HCT116 (cell line): ENCODE data around the gene BNIP1. TPM values are rescaled to one million over a fixed set of nuclear protein-coding genes. Genes with fewer than 3 reads are reported as not detected.
A peak's percentile ranks its signal among the peaks of the same experiment; 100 is the strongest.

Experiments
- ATAC-seq: fragments of 200-7000 bp; cut with Tn5 transposase; 2 replicates; pipeline ENCODE4 v1.9.1; 2020; ENCODE audit warnings: mild to moderate bottlenecking, moderate library complexity
- BruUV-seq: library from RNA; stranded (reverse); fragments of 400-500 nt; replicated peaks from 2 replicates; lab custom pipeline; 2021; lab: Mats Ljungman, UMichigan
- CTCF ChIA-PET: fragments of 300-600 bp; sonication (Branson Sonifier 250); formaldehyde crosslinking; loops from one replicate; lab custom pipeline; 2021; ENCODE audit warnings: antibody characterized with exemption; lab: Charles Lee
- POLR2A ChIA-PET: fragments of 300-600, 350-600 bp; sonication (Branson Sonifier 250); formaldehyde crosslinking; loops from one replicate; lab custom pipeline; 2021; ENCODE audit warnings: antibody characterized with exemption; lab: Charles Lee
- RAD21 ChIA-PET, 2 experiments: fragments of 300-600 bp; sonication (Branson Sonifier 250); formaldehyde crosslinking; loops; one replicate each; lab custom pipeline; 2023; ENCODE audit warnings: low total read pairs in 2 of 2; ENCODE audit not compliant: uncharacterized antibody in 2 of 2, unreplicated experiment in 2 of 2, low non-redundant PET in 1 of 2; lab: Charles Lee
- DNase-seq: peaks from one replicate; pipeline ENCODE4 v3.0.0-alpha.2; 2010; ENCODE audit warnings: low read depth, low spot score
- H2AFZ ChIP-seq: fragments of 200-600 bp; shearing (Covaris generic), sonication (generic); 2 replicates; pipeline ENCODE4 v1.6.1; 2017; ENCODE audit warnings: low read depth, mixed run types, mixed read lengths, antibody characterized with exemption, low read length; ENCODE audit not compliant: poor library complexity, severe bottlenecking
- H3K27ac ChIP-seq: 2 replicates; pipeline ENCODE4 v1.5.1; 2012; ENCODE audit warnings: low read depth, low read length
- H3K27me3 ChIP-seq: fragments of 200-600 bp; sonication (generic); 2 replicates; pipeline ENCODE4 v1.6.1; 2016; ENCODE audit warnings: mixed run types, low read length, mixed read lengths; ENCODE audit not compliant: insufficient read depth
- H3K36me3 ChIP-seq, 2 experiments: fragments of 200-500 bp in 1 of 2; fragments of 200-600 bp in 1 of 2; sonication (Bioruptor generic) in 1 of 2; sonication (generic) in 1 of 2; 2 replicates each; pipeline versions ENCODE4 v1.5.1 to v1.6.1; 2014 to 2016; ENCODE audit warnings: low read length in 2 of 2, inconsistent platforms in 1 of 2, mixed read lengths in 1 of 2, mixed run types in 1 of 2; ENCODE audit not compliant: insufficient read depth in 2 of 2, control insufficient read depth in 1 of 2
- H3K4me1 ChIP-seq, 2 experiments: fragments of 200-600 bp in 1 of 2; sonication (generic) in 1 of 2; 2 replicates each; pipeline versions ENCODE4 v1.5.1 to v1.6.1; 2012 to 2017; ENCODE audit warnings: low read length in 2 of 2, inconsistent platforms in 1 of 2, mild to moderate bottlenecking in 1 of 2, mixed read lengths in 1 of 2, mixed run types in 1 of 2, moderate library complexity in 1 of 2; ENCODE audit not compliant: insufficient read depth in 2 of 2, control insufficient read depth in 1 of 2
- H3K4me2 ChIP-seq: fragments of 200-600 bp; sonication (generic); 2 replicates; pipeline ENCODE4 v1.6.1; 2017; ENCODE audit warnings: mixed run types, low read length, mixed read lengths
- H3K4me3 ChIP-seq, 2 experiments: fragments of 200-600 bp in 1 of 2; sonication (generic) in 1 of 2; replicated peaks in 1 of 2; 2 replicates each; pipeline ENCODE4 v1.5.1; 2011 to 2016; ENCODE audit warnings: low read length in 2 of 2, control low read depth in 1 of 2, low read depth in 1 of 2, mild to moderate bottlenecking in 1 of 2, mixed read lengths in 1 of 2, mixed run types in 1 of 2
- H3K79me2 ChIP-seq: fragments of 200-600 bp; sonication (generic); 2 replicates; pipeline ENCODE4 v1.6.1; 2017; ENCODE audit warnings: mild to moderate bottlenecking, mixed run types, low read length, moderate library complexity, mixed read lengths; ENCODE audit not compliant: insufficient read depth
- H3K9ac ChIP-seq: fragments of 200-600 bp; sonication (generic); 2 replicates; pipeline ENCODE4 v1.6.1; 2016; ENCODE audit warnings: low read length, mixed read lengths
- H3K9me2 ChIP-seq: fragments of 200-600 bp; sonication (generic), shearing (Covaris generic); 2 replicates; pipeline ENCODE4 v1.6.1; 2017; ENCODE audit warnings: mixed run types, mild to moderate bottlenecking, moderate library complexity; ENCODE audit not compliant: insufficient read depth
- H3K9me3 ChIP-seq, 2 experiments: fragments of 200-500 bp in 1 of 2; fragments of 200-600 bp in 1 of 2; sonication (Bioruptor generic) in 1 of 2; sonication (generic) in 1 of 2; 2 replicates each; pipeline ENCODE4 v1.6.1; 2014 to 2017; ENCODE audit warnings: low read length in 2 of 2, mixed read lengths in 2 of 2, inconsistent platforms in 1 of 2, low read depth in 1 of 2, mild to moderate bottlenecking in 1 of 2, mixed run types in 1 of 2, moderate library complexity in 1 of 2; ENCODE audit not compliant: control insufficient read depth in 1 of 2, insufficient read depth in 1 of 2
- H4K20me1 ChIP-seq: fragments of 200-600 bp; sonication (generic), shearing (Covaris generic); 2 replicates; pipeline ENCODE4 v1.6.1; 2017; ENCODE audit warnings: mixed run types, mild to moderate bottlenecking, moderate library complexity; ENCODE audit not compliant: insufficient read depth
- CBX3 ChIP-seq: IDR thresholded peaks from 2 replicates; pipeline ENCODE4 v1.6.1; 2012; ENCODE audit warnings: low read depth
- CEBPB ChIP-seq: IDR thresholded peaks from 2 replicates; pipeline ENCODE4 v1.6.1; 2012; ENCODE audit warnings: low read depth
- EGR1 ChIP-seq: IDR thresholded peaks from 2 replicates; pipeline ENCODE4 v1.6.1; 2012; ENCODE audit warnings: low read depth
- ELF1 ChIP-seq: IDR thresholded peaks from 2 replicates; pipeline ENCODE4 v1.6.1; 2012; ENCODE audit warnings: low read depth, borderline replicate concordance
- JUND ChIP-seq: IDR thresholded peaks from 2 replicates; pipeline ENCODE4 v1.6.1; 2012
- MAX ChIP-seq: IDR thresholded peaks from 2 replicates; pipeline ENCODE4 v1.6.1; 2012
- POLR2A ChIP-seq: IDR thresholded peaks from 2 replicates; pipeline ENCODE4 v1.7.0; 2011; ENCODE audit warnings: borderline replicate concordance; ENCODE audit not compliant: insufficient read depth, insufficient read length; ENCODE audit errors: extremely low read depth
- RAD21 ChIP-seq: IDR thresholded peaks from 2 replicates; pipeline ENCODE4 v1.6.1; 2012; ENCODE audit warnings: low read depth, mild to moderate bottlenecking
- SP1 ChIP-seq: IDR thresholded peaks from 2 replicates; pipeline ENCODE4 v1.6.1; 2012; ENCODE audit warnings: low read depth
- SRF ChIP-seq: IDR thresholded peaks from 2 replicates; pipeline ENCODE4 v1.6.1; 2012; ENCODE audit warnings: low read depth
- TCF7L2 ChIP-seq: IDR thresholded peaks from 2 replicates; pipeline ENCODE4 v1.7.0; 2011; ENCODE audit warnings: borderline replicate concordance, inconsistent platforms; ENCODE audit not compliant: insufficient read depth, insufficient read length; ENCODE audit errors: extremely low read depth
- YY1 ChIP-seq: IDR thresholded peaks from 2 replicates; pipeline ENCODE4 v1.6.1; 2011; ENCODE audit warnings: low read length, low read depth, moderate library complexity, mild to moderate bottlenecking; ENCODE audit not compliant: insufficient replicate concordance; ENCODE audit errors: extremely low read depth
- ZFX ChIP-seq: fragments of 450-650 bp; IDR thresholded peaks from 2 replicates; pipeline ENCODE4 v1.6.1; 2017
- intact Hi-C: fragments of 100-400 bp; cut with micrococcal nuclease; formaldehyde crosslinking; loops from 2 replicates; pipeline ENCODE4 v1.10.0; 2022
- total RNA-seq: library from RNA; stranded (reverse); gene quantifications from one replicate; pipeline ENCODE4 v1.2.1, GENCODE V29; 2021; ENCODE audit not compliant: unreplicated experiment
- TF ChIP-seq, protein P1 (sequence below), 3 experiments: fragments of 200-600 bp in 1 of 3; sonication (generic) in 1 of 3; IDR thresholded peaks in 2 of 3; conservative IDR thresholded peaks in 1 of 3; 2 replicates each; pipeline ENCODE4 v1.5.1; 2012 to 2017; ENCODE audit warnings: low read depth in 2 of 3, low read length in 2 of 3, antibody characterized with exemption in 1 of 3, borderline replicate concordance in 1 of 3, control low read depth in 1 of 3, mild to moderate bottlenecking in 1 of 3, mixed read lengths in 1 of 3, mixed run types in 1 of 3, moderate library complexity in 1 of 3; ENCODE audit not compliant: insufficient read depth in 1 of 3
- TF ChIP-seq, protein P2 (sequence below): IDR thresholded peaks from 2 replicates; pipeline ENCODE4 v1.6.1; 2011; ENCODE audit warnings: mild to moderate bottlenecking, low read length, moderate library complexity; ENCODE audit not compliant: insufficient replicate concordance; ENCODE audit errors: extremely low read depth
- TF ChIP-seq, protein P3 (sequence below): IDR thresholded peaks from 2 replicates; pipeline ENCODE4 v1.6.1; 2012

Gene BNIP1
- total RNA-seq, 1 experiment from 2014 or later = 18.6 TPM

DNA sequence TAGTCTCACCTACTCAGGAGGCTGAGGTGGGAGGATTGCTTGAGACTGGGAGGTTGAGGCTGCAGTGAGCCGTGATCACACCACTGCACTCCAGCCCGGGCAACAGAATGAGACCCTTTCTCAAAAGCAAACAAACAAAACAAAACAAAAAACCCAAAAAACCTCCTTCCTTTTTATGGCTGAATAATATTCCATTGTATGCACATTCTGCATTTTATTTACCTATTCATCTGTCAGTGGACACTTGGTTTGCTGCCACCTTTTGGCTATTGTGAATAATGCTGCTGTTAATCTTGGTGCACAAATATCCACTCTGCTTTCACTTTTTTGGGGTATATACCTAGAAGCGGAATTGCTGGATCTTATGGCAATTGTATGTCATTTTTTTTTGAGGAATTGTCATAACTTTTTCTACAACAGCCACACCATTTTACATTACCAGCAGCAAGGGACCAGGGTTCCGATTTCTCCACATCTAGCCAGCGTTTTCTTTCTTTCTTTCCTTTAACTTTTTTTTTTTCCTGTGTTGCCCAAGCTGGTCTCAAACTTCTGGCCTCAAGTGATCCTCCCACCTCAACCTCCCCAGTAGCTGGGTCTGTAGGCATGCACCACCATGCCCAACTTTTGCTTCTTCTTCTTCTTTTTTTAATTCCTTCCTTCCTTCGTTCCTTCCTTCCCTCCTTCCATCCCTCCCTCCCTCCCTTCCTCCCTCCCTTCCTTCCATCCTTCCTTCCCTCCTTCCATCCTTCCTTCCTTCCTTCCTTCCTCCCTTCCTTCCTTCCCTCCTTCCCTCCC lies 60.1 kb downstream of the BNIP1 start:
- H3K9me2 ChIP-seq = no peaks in the 10 kb centered on the region
- H3K9ac ChIP-seq = no peak overlapping the region
- no peaks in the 10 kb centered on the region for H3K79me2 ChIP-seq
- RAD21 ChIA-PET = no interaction called here
- peaks cover 9 to 22% of the 10 kb centered on the region in 2 experiments for H3K4me1 ChIP-seq
- H3K4me3 ChIP-seq = peak overlapping the region in 1 of 2 experiments; percentile 3; a peak in 1 of 4 replicates
- peak; percentile 54; the same call in 1 of the 2 replicates for ATAC-seq
- H3K36me3 ChIP-seq = no peaks in the 10 kb centered on the region
- peaks cover 15% of the 10 kb centered on the region; the same call in 1 of the 2 replicates for H3K27me3 ChIP-seq
- H2AFZ ChIP-seq = no peak overlapping the region
- no peaks in the 10 kb centered on the region for H4K20me1 ChIP-seq
- peak; percentile 21 for DNase-seq
- TF ChIP-seq ZFX (no peak), RAD21 (peak; percentile 75), CBX3 (peak; percentile 37; the same call in 1 of the 2 replicates)
- TF ChIP-seq, protein P1, sequence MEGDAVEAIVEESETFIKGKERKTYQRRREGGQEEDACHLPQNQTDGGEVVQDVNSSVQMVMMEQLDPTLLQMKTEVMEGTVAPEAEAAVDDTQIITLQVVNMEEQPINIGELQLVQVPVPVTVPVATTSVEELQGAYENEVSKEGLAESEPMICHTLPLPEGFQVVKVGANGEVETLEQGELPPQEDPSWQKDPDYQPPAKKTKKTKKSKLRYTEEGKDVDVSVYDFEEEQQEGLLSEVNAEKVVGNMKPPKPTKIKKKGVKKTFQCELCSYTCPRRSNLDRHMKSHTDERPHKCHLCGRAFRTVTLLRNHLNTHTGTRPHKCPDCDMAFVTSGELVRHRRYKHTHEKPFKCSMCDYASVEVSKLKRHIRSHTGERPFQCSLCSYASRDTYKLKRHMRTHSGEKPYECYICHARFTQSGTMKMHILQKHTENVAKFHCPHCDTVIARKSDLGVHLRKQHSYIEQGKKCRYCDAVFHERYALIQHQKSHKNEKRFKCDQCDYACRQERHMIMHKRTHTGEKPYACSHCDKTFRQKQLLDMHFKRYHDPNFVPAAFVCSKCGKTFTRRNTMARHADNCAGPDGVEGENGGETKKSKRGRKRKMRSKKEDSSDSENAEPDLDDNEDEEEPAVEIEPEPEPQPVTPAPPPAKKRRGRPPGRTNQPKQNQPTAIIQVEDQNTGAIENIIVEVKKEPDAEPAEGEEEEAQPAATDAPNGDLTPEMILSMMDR (IDR thresholded peaks at IDR 0.05 in 2 of 3, conservative IDR thresholded peaks at IDR 0.05 in 1 of 3; ENCODE audit: borderline replicate concordance in 1 of 3, insufficient read depth in 1 of 3, low read depth in 2 of 3, low read length in 2 of 3) = peak; percentile 68 to 77 (median 70); a peak in 5 of 6 replicates
- no peak overlapping the region for H3K27ac ChIP-seq
- peak overlapping the region; percentile 54 for H3K4me2 ChIP-seq
- H3K9me3 ChIP-seq = peaks cover 0 to 13% of the 10 kb centered on the region in 2 experiments; a peak in 2 of 4 replicates
- POLR2A ChIA-PET = no interaction called here
- intact Hi-C loops = loop anchor here (5.0 kb wide), 1 partner anchor 222 kb away; the partner anchor contains the start of gene ATP6V0E1
- CTCF ChIA-PET = no interaction called here
- no TSS peak for BruUV-seq

DNA sequence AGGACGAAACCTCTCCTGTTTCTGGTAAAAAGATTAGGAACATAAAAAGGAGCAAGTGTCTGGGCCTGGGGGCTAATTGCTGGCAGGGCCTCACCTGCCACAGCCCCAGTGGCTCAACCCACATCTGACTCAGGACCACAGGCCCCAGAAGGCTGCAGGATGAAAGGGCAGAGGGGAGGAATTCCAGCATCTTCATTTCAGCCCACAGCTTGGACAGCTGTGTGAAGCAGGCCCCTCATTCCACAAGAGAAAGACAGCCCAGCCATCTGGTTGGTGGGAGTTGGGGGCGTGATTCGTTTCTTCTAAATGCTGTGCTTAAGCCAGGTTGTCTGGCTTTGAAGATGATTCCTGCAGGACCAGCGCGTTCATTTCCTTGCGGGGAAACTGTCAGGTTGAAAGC lies 61.6 kb downstream of the BNIP1 start:
- Histone ChIP-seq H2AFZ (no peak overlapping the region), H3K4me2 (no peak overlapping the region), H3K27ac (no peak overlapping the region), H3K9ac (no peak overlapping the region), H3K4me1 (peaks cover 9 to 22% of the 10 kb centered on the region in 2 experiments), H3K9me2 (no peaks in the 10 kb centered on the region), H3K79me2 (no peaks in the 10 kb centered on the region), H3K9me3 (no peaks in the 10 kb centered on the region), H3K4me3 (no peak overlapping the region), H4K20me1 (no peaks in the 10 kb centered on the region), H3K36me3 (no peaks in the 10 kb centered on the region), H3K27me3 (peaks cover 15% of the 10 kb centered on the region; the same call in 1 of the 2 replicates)
- ChIA-PET POLR2A (no interaction called here), CTCF (no interaction called here), RAD21 (no interaction called here)
- DNase-seq (no peak), ATAC-seq (no peak)
- no TSS peak for BruUV-seq
- intact Hi-C loops = no loop called here
- TF ChIP-seq MAX (no peak), EGR1 (no peak), SP1 (no peak), JUND (no peak), YY1 (no peak), POLR2A (no peak), ELF1 (no peak), CEBPB (no peak), SRF (no peak), TCF7L2 (no peak)
- TF ChIP-seq, protein P2, sequence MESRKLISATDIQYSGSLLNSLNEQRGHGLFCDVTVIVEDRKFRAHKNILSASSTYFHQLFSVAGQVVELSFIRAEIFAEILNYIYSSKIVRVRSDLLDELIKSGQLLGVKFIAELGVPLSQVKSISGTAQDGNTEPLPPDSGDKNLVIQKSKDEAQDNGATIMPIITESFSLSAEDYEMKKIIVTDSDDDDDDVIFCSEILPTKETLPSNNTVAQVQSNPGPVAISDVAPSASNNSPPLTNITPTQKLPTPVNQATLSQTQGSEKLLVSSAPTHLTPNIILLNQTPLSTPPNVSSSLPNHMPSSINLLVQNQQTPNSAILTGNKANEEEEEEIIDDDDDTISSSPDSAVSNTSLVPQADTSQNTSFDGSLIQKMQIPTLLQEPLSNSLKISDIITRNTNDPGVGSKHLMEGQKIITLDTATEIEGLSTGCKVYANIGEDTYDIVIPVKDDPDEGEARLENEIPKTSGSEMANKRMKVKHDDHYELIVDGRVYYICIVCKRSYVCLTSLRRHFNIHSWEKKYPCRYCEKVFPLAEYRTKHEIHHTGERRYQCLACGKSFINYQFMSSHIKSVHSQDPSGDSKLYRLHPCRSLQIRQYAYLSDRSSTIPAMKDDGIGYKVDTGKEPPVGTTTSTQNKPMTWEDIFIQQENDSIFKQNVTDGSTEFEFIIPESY = no peak
- TF ChIP-seq, protein P3, sequence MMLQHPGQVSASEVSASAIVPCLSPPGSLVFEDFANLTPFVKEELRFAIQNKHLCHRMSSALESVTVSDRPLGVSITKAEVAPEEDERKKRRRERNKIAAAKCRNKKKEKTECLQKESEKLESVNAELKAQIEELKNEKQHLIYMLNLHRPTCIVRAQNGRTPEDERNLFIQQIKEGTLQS = no peak
